KMS-11 (cell line): ENCODE measurements around the gene GPR63.

Experiments used
- H2AFZ ChIP-seq: fragments of 200-600 bp; sonication (generic); 2 replicates; pipeline ENCODE4 v1.6.1; 2016; ENCODE audit warnings: antibody characterized with exemption, mixed run types, low read depth
- H3K27ac ChIP-seq: fragments of 200-600 bp; sonication (generic); 2 replicates; pipeline ENCODE4 v1.6.1; 2016; ENCODE audit warnings: mild to moderate bottlenecking, mixed run types
- H3K27me3 ChIP-seq: fragments of 200-600 bp; sonication (generic); 2 replicates; pipeline ENCODE4 v1.6.1; 2017; ENCODE audit warnings: mild to moderate bottlenecking, low read depth, mixed run types, moderate library complexity; ENCODE audit not compliant: insufficient read depth
- H3K36me3 ChIP-seq: fragments of 200-600 bp; sonication (generic); 2 replicates; pipeline ENCODE4 v1.6.1; 2017; ENCODE audit warnings: mild to moderate bottlenecking, mixed run types; ENCODE audit not compliant: insufficient read depth
- H3K4me1 ChIP-seq: fragments of 200-600 bp; sonication (generic); 2 replicates; pipeline ENCODE4 v1.6.1; 2016; ENCODE audit warnings: mild to moderate bottlenecking, low read depth, mixed run types; ENCODE audit not compliant: poor library complexity, severe bottlenecking
- H3K4me2 ChIP-seq: fragments of 200-600 bp; sonication (generic); 2 replicates; pipeline ENCODE4 v1.7.0; 2016; ENCODE audit warnings: mild to moderate bottlenecking, mixed run types
- H3K4me3 ChIP-seq: fragments of 200-600 bp; sonication (generic); IDR thresholded peaks from 2 replicates; pipeline ENCODE4 v1.6.1; 2017; ENCODE audit warnings: low read depth, low read length, mixed read lengths; ENCODE audit not compliant: insufficient read depth
- H3K79me2 ChIP-seq: fragments of 200-600 bp; sonication (generic); 2 replicates; pipeline ENCODE4 v1.6.1; 2016; ENCODE audit warnings: low read depth, mixed run types; ENCODE audit not compliant: insufficient read depth
- H3K9ac ChIP-seq: fragments of 200-600 bp; sonication (generic); 2 replicates; pipeline ENCODE4 v1.6.1; 2016; ENCODE audit warnings: mild to moderate bottlenecking, mixed run types
- H4K20me1 ChIP-seq: fragments of 200-600 bp; sonication (generic); 2 replicates; pipeline ENCODE4 v1.6.1; 2016; ENCODE audit warnings: mild to moderate bottlenecking, mixed run types; ENCODE audit not compliant: insufficient read depth
- TF ChIP-seq, protein P1 (sequence below): fragments of 200-600 bp; sonication (generic); conservative IDR thresholded peaks from 2 replicates; pipeline ENCODE4 v1.6.1; 2017; ENCODE audit warnings: low read depth, mild to moderate bottlenecking, antibody characterized with exemption, low read length, moderate library complexity, mixed read lengths

The GPR63 gene

DNA sequence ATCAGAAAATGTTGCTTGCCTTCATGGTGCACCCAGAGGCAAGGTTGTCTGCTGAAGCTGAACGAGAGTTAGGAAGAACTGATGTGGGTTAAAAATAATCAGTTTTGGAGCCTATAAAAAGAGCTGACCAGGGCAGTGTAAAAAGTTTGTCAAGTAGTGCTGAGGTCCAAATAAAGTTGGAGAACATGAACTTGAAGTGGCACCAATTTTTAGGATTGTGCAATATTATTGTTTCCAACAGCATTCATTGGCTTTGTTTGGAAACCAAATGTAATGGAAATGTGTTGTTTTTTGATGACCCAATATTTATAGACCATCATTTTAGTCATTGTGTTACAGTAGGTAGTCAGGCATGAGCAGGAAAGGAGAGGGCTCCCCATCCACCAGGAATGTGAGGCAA, 55.7 kb downstream of the GPR63 start:
- H3K4me1 ChIP-seq: no peaks in the 10 kb centered on the region
- H3K4me3 ChIP-seq: no peak overlapping the region
- H3K36me3 ChIP-seq: no peaks in the 10 kb centered on the region
- no peak overlapping the region for H3K4me2 ChIP-seq
- H2AFZ ChIP-seq: no peak overlapping the region
- no peaks in the 10 kb centered on the region for H3K27me3 ChIP-seq
- H3K9ac ChIP-seq: no peak overlapping the region
- no peaks in the 10 kb centered on the region for H3K79me2 ChIP-seq
- H4K20me1 ChIP-seq: no peaks in the 10 kb centered on the region
- no peak overlapping the region for H3K27ac ChIP-seq
- TF ChIP-seq, protein P1, sequence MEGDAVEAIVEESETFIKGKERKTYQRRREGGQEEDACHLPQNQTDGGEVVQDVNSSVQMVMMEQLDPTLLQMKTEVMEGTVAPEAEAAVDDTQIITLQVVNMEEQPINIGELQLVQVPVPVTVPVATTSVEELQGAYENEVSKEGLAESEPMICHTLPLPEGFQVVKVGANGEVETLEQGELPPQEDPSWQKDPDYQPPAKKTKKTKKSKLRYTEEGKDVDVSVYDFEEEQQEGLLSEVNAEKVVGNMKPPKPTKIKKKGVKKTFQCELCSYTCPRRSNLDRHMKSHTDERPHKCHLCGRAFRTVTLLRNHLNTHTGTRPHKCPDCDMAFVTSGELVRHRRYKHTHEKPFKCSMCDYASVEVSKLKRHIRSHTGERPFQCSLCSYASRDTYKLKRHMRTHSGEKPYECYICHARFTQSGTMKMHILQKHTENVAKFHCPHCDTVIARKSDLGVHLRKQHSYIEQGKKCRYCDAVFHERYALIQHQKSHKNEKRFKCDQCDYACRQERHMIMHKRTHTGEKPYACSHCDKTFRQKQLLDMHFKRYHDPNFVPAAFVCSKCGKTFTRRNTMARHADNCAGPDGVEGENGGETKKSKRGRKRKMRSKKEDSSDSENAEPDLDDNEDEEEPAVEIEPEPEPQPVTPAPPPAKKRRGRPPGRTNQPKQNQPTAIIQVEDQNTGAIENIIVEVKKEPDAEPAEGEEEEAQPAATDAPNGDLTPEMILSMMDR: no peak

DNA sequence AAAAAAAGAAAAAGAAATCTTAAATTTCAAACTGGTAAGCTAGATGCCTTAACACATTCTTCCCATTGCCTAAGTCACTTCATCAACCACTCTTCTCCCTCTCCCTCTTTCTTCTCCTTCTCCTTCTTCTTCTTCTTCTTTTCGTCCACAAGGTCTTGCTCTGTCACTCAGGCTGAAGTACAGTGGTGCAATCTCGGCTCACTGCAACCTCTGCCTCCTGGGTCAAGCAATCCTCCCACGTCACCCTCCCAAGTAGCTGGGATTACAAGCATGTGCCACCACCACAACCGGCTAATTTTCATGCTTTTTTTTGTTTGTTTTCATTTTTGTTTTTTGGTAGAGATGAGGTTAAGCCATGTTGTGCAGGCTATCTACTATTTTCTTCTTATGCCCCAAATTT, 60.2 kb downstream of the GPR63 start:
- no peak overlapping the region for H3K27ac ChIP-seq
- TF ChIP-seq, protein P1: no peak

DNA sequence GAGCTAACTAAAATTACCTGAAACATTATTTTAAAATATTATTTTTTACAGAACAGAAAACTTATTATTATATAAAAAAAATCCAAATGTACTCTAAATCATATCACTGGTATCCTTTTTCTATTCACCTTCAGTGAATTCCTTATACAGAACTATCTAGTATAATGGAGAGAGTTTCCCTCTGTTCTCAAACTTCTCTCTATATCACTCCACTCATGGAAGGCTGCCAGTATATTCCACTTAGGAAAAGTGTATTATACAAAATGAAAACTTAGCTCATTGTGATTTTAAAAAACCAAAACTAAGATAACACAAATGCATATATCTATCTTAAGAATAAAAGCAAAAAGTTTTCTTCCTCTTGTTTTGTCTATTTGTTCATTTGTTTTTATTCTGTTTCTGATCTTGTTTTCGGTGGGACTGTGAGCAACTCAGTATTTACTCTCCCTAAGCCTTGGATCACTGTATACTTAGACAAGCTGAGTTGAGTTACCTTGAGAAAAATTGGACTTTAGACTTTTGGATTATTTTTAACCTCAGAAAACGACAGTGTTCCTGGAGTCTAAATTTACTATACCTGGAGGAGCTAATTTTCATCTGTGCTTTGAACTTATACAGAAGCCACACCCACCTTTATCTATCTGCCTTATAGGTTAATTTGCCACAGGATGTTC, 61.4 kb downstream of the GPR63 start:
- Histone ChIP-seq H3K79me2 (no peaks in the 10 kb centered on the region), H3K4me1 (no peaks in the 10 kb centered on the region), H3K4me2 (no peak overlapping the region), H3K27me3 (no peaks in the 10 kb centered on the region), H2AFZ (no peak overlapping the region), H3K27ac (no peak overlapping the region), H3K36me3 (no peaks in the 10 kb centered on the region), H3K9ac (no peak overlapping the region), H4K20me1 (no peaks in the 10 kb centered on the region), H3K4me3 (no peak overlapping the region)
- TF ChIP-seq, protein P1: no peak

More for the DNA sequence above, 60.2 kb downstream of the GPR63 start:
- Histone ChIP-seq H3K4me2 (no peak overlapping the region), H4K20me1 (no peaks in the 10 kb centered on the region), H3K36me3 (no peaks in the 10 kb centered on the region), H3K4me1 (no peaks in the 10 kb centered on the region), H3K79me2 (no peaks in the 10 kb centered on the region), H3K9ac (no peak overlapping the region), H2AFZ (no peak overlapping the region), H3K4me3 (no peak overlapping the region), H3K27me3 (no peaks in the 10 kb centered on the region)

DNA sequence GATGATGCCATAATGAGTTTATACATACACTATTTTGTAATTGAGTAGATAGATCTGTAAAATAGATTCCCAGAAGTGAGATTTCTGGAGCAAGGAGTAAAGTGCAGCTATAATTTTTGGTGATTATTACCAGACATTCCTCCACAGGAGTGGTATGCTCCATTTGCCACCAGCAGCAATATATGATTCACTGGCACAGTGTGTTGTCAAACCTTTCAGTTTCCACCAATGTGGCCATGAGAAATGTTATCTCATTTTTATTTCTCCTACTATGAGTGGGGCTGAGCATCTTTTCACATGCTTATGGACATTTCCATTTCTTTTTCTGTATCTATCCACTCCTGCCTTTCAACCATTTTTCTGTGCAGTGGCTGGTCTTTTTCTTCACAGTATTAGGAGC, 70.5 kb downstream of the GPR63 start:
- H3K79me2 ChIP-seq: no peaks in the 10 kb centered on the region
- no peak overlapping the region for H3K4me3 ChIP-seq
- TF ChIP-seq, protein P1: no peak
- no peaks in the 10 kb centered on the region for H4K20me1 ChIP-seq
- H2AFZ ChIP-seq: no peak overlapping the region
- H3K27me3 ChIP-seq: no peaks in the 10 kb centered on the region
- H3K36me3 ChIP-seq: no peaks in the 10 kb centered on the region
- no peak overlapping the region for H3K27ac ChIP-seq
- H3K9ac ChIP-seq: no peak overlapping the region
- H3K4me2 ChIP-seq: no peak overlapping the region
- H3K4me1 ChIP-seq: no peaks in the 10 kb centered on the region
